HepG2 (cell line): ENCODE results near the gene UBE2M. TPM values are rescaled to one million over a fixed set of nuclear protein-coding genes. Genes with fewer than 3 reads are reported as not detected.

Source experiments
- ATAC-seq: fragments of 200-7000 bp; cut with Tn5 transposase; 3 replicates; pipeline ENCODE4 v1.9.1; 2020; ENCODE audit warnings: mild to moderate bottlenecking, moderate library complexity
- BruUV-seq: library from RNA; stranded (reverse); fragments of 400-500 nt; replicated peaks from 2 replicates; lab custom pipeline; 2021; lab: Mats Ljungman, UMichigan
- CTCF ChIA-PET: fragments of 300-600 bp; formaldehyde crosslinking; extraction: SDS; loops from one replicate; lab custom pipeline; 2021; ENCODE audit warnings: low total read pairs, inconsistent platforms, low intra/inter-chr PET ratio; lab: Yijun Ruan, JAX
- POLR2A ChIA-PET: fragments of 350-600 bp; sonication (Branson Sonifier 250); formaldehyde crosslinking; loops from one replicate; lab custom pipeline; 2020; ENCODE audit warnings: antibody characterized with exemption, inconsistent platforms; lab: Yijun Ruan, JAX
- DNase-seq: peaks from one replicate; pipeline ENCODE4 v3.0.0-alpha.2; 2015; ENCODE audit warnings: low spot score
- FAIRE-seq: peaks from 3 replicates; lab custom pipeline; 2011; peaks lifted over from hg19 to GRCh38; lab: Jason Lieb, UNC
- H2AFZ ChIP-seq: one replicate; pipeline ENCODE4 v1.6.1; 2011; ENCODE audit warnings: low read length, inconsistent platforms
- H3K27ac ChIP-seq: fragments of 300-600 bp; 3 replicates; pipeline ENCODE4 v1.8.0; 2011; ENCODE audit warnings: mixed run types, mild to moderate bottlenecking, mixed read lengths, low read length, inconsistent platforms; ENCODE audit not compliant: insufficient read depth; ENCODE audit errors: extremely low read length
- H3K27me3 ChIP-seq, 2 experiments: fragments of 200-600 bp in 1 of 2; 2 replicates in 1 of 2; 3 replicates in 1 of 2; pipeline versions ENCODE4 v1.6.0 to v1.8.0; 2011; ENCODE audit warnings: low read length in 2 of 2, mild to moderate bottlenecking in 2 of 2, moderate library complexity in 2 of 2, inconsistent platforms in 1 of 2; ENCODE audit not compliant: insufficient read depth in 2 of 2, control insufficient read depth in 1 of 2
- H3K36me3 ChIP-seq, 2 experiments: fragments of 200-600 bp in 1 of 2; replicated peaks in 1 of 2; 2 replicates in 1 of 2; 3 replicates in 1 of 2; pipeline versions ENCODE4 v1.5.1 to v1.8.0; 2011; ENCODE audit warnings: low read length in 2 of 2, inconsistent platforms in 1 of 2; ENCODE audit not compliant: insufficient read depth in 2 of 2, control insufficient read depth in 1 of 2
- H3K4me1 ChIP-seq: 2 replicates; pipeline ENCODE4 v1.5.1; 2012; ENCODE audit warnings: low read length, inconsistent platforms; ENCODE audit not compliant: insufficient read depth
- H3K4me2 ChIP-seq: 2 replicates; pipeline ENCODE4 v1.6.0; 2011; ENCODE audit warnings: low read depth, low read length, inconsistent platforms
- H3K4me3 ChIP-seq, 3 experiments: fragments of 200-600 bp in 1 of 3; sonication (generic), shearing (Covaris generic) in 1 of 3; replicated peaks in 1 of 3; 2 replicates each; pipeline ENCODE4 v1.5.1; 2011 to 2016; ENCODE audit warnings: low read length in 3 of 3, inconsistent platforms in 2 of 3, low read depth in 2 of 3, mild to moderate bottlenecking in 2 of 3, control low read depth in 1 of 3, mixed read lengths in 1 of 3; ENCODE audit not compliant: insufficient read depth in 1 of 3
- H3K79me2 ChIP-seq: one replicate; pipeline ENCODE4 v1.6.1; 2011; ENCODE audit warnings: low read length, inconsistent platforms; ENCODE audit not compliant: insufficient read depth
- H3K9ac ChIP-seq: 2 replicates; pipeline ENCODE4 v1.6.0; 2011; ENCODE audit warnings: mild to moderate bottlenecking, low read depth, low read length, inconsistent platforms; ENCODE audit not compliant: insufficient read depth
- H3K9me3 ChIP-seq: 2 replicates; pipeline ENCODE4 v1.5.1; 2012; ENCODE audit warnings: mild to moderate bottlenecking, low read length
- H4K20me1 ChIP-seq: 2 replicates; pipeline ENCODE4 v1.6.0; 2011; ENCODE audit warnings: inconsistent platforms, mild to moderate bottlenecking, low read length, moderate library complexity; ENCODE audit not compliant: insufficient read depth
- BHLHE40 ChIP-seq: IDR thresholded peaks from 2 replicates; pipeline ENCODE4 v1.6.1; 2011; ENCODE audit warnings: low read length, improper control_type of control experiment
- CBFB ChIP-seq: sonication (generic); formaldehyde crosslinking; IDR thresholded peaks from 2 replicates; pipeline ENCODE4 v1.4.0; 2020; ENCODE audit warnings: missing genetic modification reagents
- GATA4 ChIP-seq: sonication (generic); IDR thresholded peaks from 2 replicates; pipeline ENCODE4 v1.6.1; 2016; ENCODE audit warnings: antibody characterized with exemption, low read depth, borderline replicate concordance
- MXI1 ChIP-seq: IDR thresholded peaks from 3 replicates; pipeline ENCODE4 v1.6.1; 2012; ENCODE audit warnings: low read depth, low read length, inconsistent platforms, borderline replicate concordance
- NAIF1 ChIP-seq: sonication (generic); formaldehyde crosslinking; IDR thresholded peaks from 2 replicates; pipeline ENCODE4 v1.5.0; 2020; ENCODE audit warnings: mild to moderate bottlenecking, missing genetic modification reagents, borderline replicate concordance
- ZNF367 ChIP-seq: sonication (generic); formaldehyde crosslinking; IDR thresholded peaks from 2 replicates; pipeline ENCODE4 v1.4.0; 2020; ENCODE audit warnings: missing genetic modification reagents, borderline replicate concordance
- ZNF709 ChIP-seq: sonication (generic); formaldehyde crosslinking; IDR thresholded peaks from 2 replicates; pipeline ENCODE4 v1.5.0; 2020; ENCODE audit warnings: mild to moderate bottlenecking, missing genetic modification reagents
- WGBS: methylation state at CpG from one replicate; pipeline ENCODE4 v1.1.6; 2017; ENCODE audit warnings: low lambda C conversion rate; 5-methylcytosine and 5-hydroxymethylcytosine counted together
- in situ Hi-C: cut with HindIII; loops from 2 replicates; pipeline ENCODE4 v1.10.0; 2017; ENCODE audit warnings: low pct_unique_long_range_greater_than_20kb; ENCODE audit not compliant: extremely low pct_ligation_motif_present
- intact Hi-C: fragments of 100-400 bp; cut with micrococcal nuclease; formaldehyde crosslinking; loops from one replicate; pipeline ENCODE4 v1.10.0; 2022; ENCODE audit not compliant: unreplicated experiment
- polyA plus RNA-seq, 8 experiments: library from polyadenylated mRNA; depleted of rRNA in 3 of 8; stranded (reverse) in 7 of 8; unstranded in 1 of 8; fragments of >200 nt; fragmentation: Illumina TruSeq in 4 of 8; extraction: Trizol in 4 of 8; gene quantifications; 2 replicates each; pipeline versions ENCODE4 v1.2.1 to v1.2.3, GENCODE V29; 2011 to 2016; ENCODE audit warnings: low read depth in 4 of 8, missing spikeins in 1 of 8, mixed read lengths in 1 of 8; ENCODE audit not compliant: insufficient read depth in 1 of 8
- total RNA-seq, 5 experiments: library from RNA; depleted of rRNA; stranded (reverse); fragments of >200 nt; fragmentation: Illumina TruSeq; extraction: Trizol; gene quantifications; 2 replicates each; pipeline ENCODE4 v1.2.3, GENCODE V29; 2016; ENCODE audit warnings: low read depth in 1 of 5
- TF ChIP-seq, protein P1 (sequence below): sonication (generic); formaldehyde crosslinking; IDR thresholded peaks from 2 replicates; pipeline ENCODE4 v1.4.0; 2020; ENCODE audit warnings: mild to moderate bottlenecking, low read depth, missing genetic modification reagents
- TF ChIP-seq, protein P2 (sequence below): sonication (generic); formaldehyde crosslinking; IDR thresholded peaks from 2 replicates; pipeline ENCODE4 v1.5.1; 2020; ENCODE audit warnings: missing genetic modification reagents, mild to moderate bottlenecking, borderline replicate concordance
- TF ChIP-seq, protein P3 (sequence below): sonication (generic); formaldehyde crosslinking; IDR thresholded peaks from 2 replicates; pipeline ENCODE4 v1.8.1; 2022; ENCODE audit warnings: low read depth, mild to moderate bottlenecking, missing genetic modification reagents

UBE2M gene
- total and polyA plus RNA-seq, 2 of the 13 experiments (the other 11 are each of a cell fraction or from before 2014, with no cell fraction given) = 36.2 to 50.3 TPM

DNA sequence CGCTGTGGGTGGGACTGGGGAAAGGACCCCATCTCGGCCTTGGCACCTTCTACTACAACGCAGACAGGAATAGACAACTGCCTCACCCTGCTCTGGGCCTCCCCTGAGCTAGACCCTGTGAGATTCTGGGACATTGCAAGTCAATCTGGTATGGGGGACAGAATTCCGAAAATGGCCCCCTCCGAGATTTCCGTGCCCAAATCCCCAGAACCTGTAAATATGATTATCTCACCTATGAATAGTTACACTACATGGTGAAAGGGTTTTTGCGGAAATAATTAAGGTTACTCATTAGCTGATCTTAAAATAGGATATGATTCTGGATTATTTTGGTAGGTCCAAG, 38.2 kb downstream of the UBE2M start:
- intact Hi-C loops = no loop called here
- no peaks in the 10 kb centered on the region; a peak in 1 of 5 replicates for H3K27me3 ChIP-seq
- H2AFZ ChIP-seq = no peak overlapping the region
- POLR2A ChIA-PET = interaction anchor here (0.8 to 4.1 kb wide), 22 partner anchors 8 to 337 kb away, joined by 3 to 59 read pairs (median 5); partner anchors contain the start of genes CHMP2A, MZF1, SLC27A5 and TRIM28
- TF ChIP-seq ZNF367 (CRISPR knock-in tag) (0 out of 2 replicates have a peak, but pooled peaks have one; percentile 0), GATA4 (no peak)
- TF ChIP-seq, protein P1, sequence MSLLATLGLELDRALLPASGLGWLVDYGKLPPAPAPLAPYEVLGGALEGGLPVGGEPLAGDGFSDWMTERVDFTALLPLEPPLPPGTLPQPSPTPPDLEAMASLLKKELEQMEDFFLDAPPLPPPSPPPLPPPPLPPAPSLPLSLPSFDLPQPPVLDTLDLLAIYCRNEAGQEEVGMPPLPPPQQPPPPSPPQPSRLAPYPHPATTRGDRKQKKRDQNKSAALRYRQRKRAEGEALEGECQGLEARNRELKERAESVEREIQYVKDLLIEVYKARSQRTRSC (CRISPR knock-in tag) = no peak
- ATAC-seq (no peak), DNase-seq (no peak), FAIRE-seq (no peak)
- peak overlapping the region; percentile 89 for H3K9ac ChIP-seq
- H3K4me3 ChIP-seq = peak overlapping the region; percentile 78 to 94 (median 90)
- TSS peak; percentile 93 for BruUV-seq
- in situ Hi-C loops = no loop called here
- peaks cover 18% of the 10 kb centered on the region for H3K79me2 ChIP-seq
- H4K20me1 ChIP-seq = no peaks in the 10 kb centered on the region
- CTCF ChIA-PET = interaction anchor here (1.0 kb wide), 1 partner anchor 191 kb away, joined by 4 read pairs; no protein-coding TSS in a partner anchor
- H3K4me2 ChIP-seq = peak overlapping the region; percentile 93
- H3K4me1 ChIP-seq = peaks cover 22% of the 10 kb centered on the region
- peak overlapping the region; percentile 88 for H3K27ac ChIP-seq
- no peaks in the 10 kb centered on the region for H3K9me3 ChIP-seq
- 5% methylated on average over 5 of the region's 7 CpGs for WGBS
- peaks cover 5 to 6% of the 10 kb centered on the region in 2 experiments; a peak in 4 of 5 replicates for H3K36me3 ChIP-seq

DNA sequence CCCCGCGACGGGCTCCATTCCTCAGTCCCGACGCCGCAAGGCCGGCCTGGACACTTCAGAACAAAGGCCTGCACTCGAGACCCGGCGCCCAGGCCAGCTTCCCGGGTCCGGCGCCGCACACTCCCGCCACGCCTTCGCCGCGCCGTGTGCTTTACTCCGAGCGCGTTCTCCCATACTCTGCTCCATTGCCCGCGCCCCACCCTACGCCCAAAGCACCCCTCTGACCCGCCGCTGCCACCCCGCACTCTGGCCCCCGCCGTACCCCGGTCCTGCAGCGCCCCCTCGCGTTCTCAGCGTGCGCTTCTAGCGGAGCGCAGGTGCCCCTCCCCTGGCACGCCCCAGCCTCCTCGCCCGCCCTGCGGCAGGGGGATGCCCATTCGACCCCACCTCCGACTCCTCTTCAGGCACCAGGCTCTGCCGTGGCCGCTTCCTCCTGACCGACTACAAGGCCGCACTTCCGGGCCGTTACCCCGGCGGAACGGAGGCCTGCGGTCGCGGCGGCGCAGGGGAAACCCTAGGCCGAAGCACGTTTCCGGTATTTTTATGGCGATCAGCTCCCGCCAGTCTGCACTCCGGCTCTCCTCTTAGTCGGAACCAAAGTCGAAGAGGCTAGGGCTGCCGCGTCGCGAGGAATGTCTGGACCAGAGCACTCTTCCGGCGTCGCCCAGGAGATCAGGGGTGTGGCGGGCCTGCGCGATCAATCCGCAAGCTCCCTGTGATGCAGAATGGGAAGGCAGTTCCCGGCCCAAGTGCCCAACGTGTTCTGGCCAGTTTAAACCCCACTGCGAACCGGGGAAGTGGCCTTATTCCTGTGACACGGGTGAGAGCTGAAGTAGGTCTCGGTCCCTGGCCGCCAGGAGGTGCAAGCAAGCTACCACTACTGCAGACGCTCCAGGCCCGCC, 38.8 kb downstream of the UBE2M start, which contains the start of gene ZBTB45:
ZBTB45 (minus strand) TSS at position 456 of the 902 bp plus-strand sequence. CDS start 2,137 bp downstream, outside the sequence.
- Histone ChIP-seq H3K9me3 (no peaks in the 10 kb centered on the region), H4K20me1 (no peaks in the 10 kb centered on the region), H3K36me3 (peaks cover 5 to 6% of the 10 kb centered on the region in 2 experiments; a peak in 4 of 5 replicates), H3K4me2 (peak within 1 kb of the TSS; percentile 93), H3K79me2 (peaks cover 21% of the 10 kb centered on the region), H2AFZ (no peak within 1 kb of the TSS), H3K27ac (peak within 1 kb of the TSS; percentile 88), H3K27me3 (no peaks in the 10 kb centered on the region; a peak in 1 of 5 replicates), H3K4me3 (peak within 1 kb of the TSS; percentile 78 to 94 (median 90)), H3K4me1 (peaks cover 28% of the 10 kb centered on the region), H3K9ac (peak within 1 kb of the TSS; percentile 89)
- POLR2A ChIA-PET = interaction anchor here (0.8 to 4.1 kb wide), 25 partner anchors 9 to 336 kb away, joined by 3 to 59 read pairs (median 5); partner anchors contain the start of genes CHMP2A, MZF1, SLC27A5 and TRIM28
- WGBS = no CpG with 5 or more reads among the region's 87 CpGs
- FAIRE-seq (peak; percentile 85), DNase-seq (peak; percentile 90), ATAC-seq (peak; percentile 84)
- in situ Hi-C loops (no loop called here), intact Hi-C loops (loop anchor here (2.0 to 5.0 kb wide), 3 partner anchors 21 to 192 kb away; partner anchors contain the start of genes ZNF324 and ZSCAN22)
- CTCF ChIA-PET = interaction anchor here (1.0 kb wide), 1 partner anchor 190 kb away, joined by 4 read pairs; no protein-coding TSS in a partner anchor
- BruUV-seq = TSS peak; percentile 65
- TF ChIP-seq, protein P2, sequence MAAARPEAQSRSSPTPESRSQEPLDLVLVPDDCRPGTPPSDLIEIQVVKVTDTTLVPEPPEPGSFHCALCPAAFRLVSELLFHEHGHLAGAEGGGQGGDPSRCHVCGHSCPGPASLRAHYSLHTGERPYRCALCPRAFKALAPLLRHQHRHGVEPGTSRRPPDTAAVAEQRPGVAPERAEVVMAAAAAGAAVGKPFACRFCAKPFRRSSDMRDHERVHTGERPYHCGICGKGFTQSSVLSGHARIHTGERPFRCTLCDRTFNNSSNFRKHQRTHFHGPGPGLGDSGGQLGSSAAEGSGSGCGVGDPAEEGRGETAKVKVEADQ (CRISPR knock-in tag) = peak; percentile 98
- TF ChIP-seq, protein P3, sequence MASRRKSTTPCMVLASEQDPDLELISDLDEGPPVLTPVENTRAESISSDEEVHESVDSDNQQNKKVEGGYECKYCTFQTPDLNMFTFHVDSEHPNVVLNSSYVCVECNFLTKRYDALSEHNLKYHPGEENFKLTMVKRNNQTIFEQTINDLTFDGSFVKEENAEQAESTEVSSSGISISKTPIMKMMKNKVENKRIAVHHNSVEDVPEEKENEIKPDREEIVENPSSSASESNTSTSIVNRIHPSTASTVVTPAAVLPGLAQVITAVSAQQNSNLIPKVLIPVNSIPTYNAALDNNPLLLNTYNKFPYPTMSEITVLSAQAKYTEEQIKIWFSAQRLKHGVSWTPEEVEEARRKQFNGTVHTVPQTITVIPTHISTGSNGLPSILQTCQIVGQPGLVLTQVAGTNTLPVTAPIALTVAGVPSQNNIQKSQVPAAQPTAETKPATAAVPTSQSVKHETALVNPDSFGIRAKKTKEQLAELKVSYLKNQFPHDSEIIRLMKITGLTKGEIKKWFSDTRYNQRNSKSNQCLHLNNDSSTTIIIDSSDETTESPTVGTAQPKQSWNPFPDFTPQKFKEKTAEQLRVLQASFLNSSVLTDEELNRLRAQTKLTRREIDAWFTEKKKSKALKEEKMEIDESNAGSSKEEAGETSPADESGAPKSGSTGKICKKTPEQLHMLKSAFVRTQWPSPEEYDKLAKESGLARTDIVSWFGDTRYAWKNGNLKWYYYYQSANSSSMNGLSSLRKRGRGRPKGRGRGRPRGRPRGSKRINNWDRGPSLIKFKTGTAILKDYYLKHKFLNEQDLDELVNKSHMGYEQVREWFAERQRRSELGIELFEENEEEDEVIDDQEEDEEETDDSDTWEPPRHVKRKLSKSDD (CRISPR knock-in tag) = peak; percentile 97
- TF ChIP-seq NAIF1 (CRISPR knock-in tag) (peak; percentile 92), BHLHE40 (peak; percentile 67), ZNF709 (CRISPR knock-in tag) (peak; percentile 95; the same call in 1 of the 2 replicates), MXI1 (peak; percentile 72; the same call in 1 of the 3 replicates), CBFB (CRISPR knock-in tag) (peak; percentile 98)
